ENCODE data around the gene DNAH2. TPM values are rescaled to one million over a fixed set of nuclear protein-coding genes. Genes with fewer than 3 reads are reported as not detected.
A peak's percentile ranks its signal among the peaks of the same experiment; 100 is the strongest.

DNAH2 gene
- total and polyA plus RNA-seq, 2 of the 8 experiments (the other 6 are each of a cell fraction or from before 2014, with no cell fraction given): 0.13 to 0.18 TPM

- TF ChIP-seq, protein P1, sequence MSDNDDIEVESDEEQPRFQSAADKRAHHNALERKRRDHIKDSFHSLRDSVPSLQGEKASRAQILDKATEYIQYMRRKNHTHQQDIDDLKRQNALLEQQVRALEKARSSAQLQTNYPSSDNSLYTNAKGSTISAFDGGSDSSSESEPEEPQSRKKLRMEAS (IDR thresholded peaks at IDR 0.05): peak; percentile 94
- TF ChIP-seq CEBPB (IDR thresholded peaks at IDR 0.05; ENCODE audit: low read depth, low read length): no peak
- TF ChIP-seq HDAC2 (IDR thresholded peaks at IDR 0.05; ENCODE audit: borderline replicate concordance in 1 of 2, low read depth in 2 of 2, low read length in 2 of 2): no peak; a peak in 1 of 4 replicates
- peak; percentile 84 to 96; a peak in 3 of 4 replicates for TF ChIP-seq SIN3A (conservative IDR thresholded peaks at IDR 0.05 in 1 of 2, IDR thresholded peaks at IDR 0.05 in 1 of 2; ENCODE audit: low read depth in 1 of 2, low read length in 2 of 2)
- TF ChIP-seq BCL11A (IDR thresholded peaks at IDR 0.05; ENCODE audit: low read depth in 2 of 2, low read length in 2 of 2): no peak
- TF ChIP-seq CHD2 (IDR thresholded peaks at IDR 0.05; ENCODE audit: low read length): peak; percentile 85; the same call in 1 of the 2 replicates
- TF ChIP-seq NANOG (IDR thresholded peaks at IDR 0.05; ENCODE audit: insufficient read depth, low read depth, low read length, poor library complexity, severe bottlenecking): no peak
- TF ChIP-seq E2F6 (IDR thresholded peaks at IDR 0.05): peak; percentile 48; the same call in 1 of the 2 replicates
- no peak for TF ChIP-seq EZH2 (IDR thresholded peaks at IDR 0.05; ENCODE audit: low read depth, low read length, severe bottlenecking)
- TF ChIP-seq POU5F1 (IDR thresholded peaks at IDR 0.05; ENCODE audit: low read depth, low read length): no peak
- TF ChIP-seq TAF7 (optimal IDR thresholded peaks at IDR 0.05; ENCODE audit: borderline replicate concordance, low read depth, low read length): no peak
- TF ChIP-seq, protein P2, sequence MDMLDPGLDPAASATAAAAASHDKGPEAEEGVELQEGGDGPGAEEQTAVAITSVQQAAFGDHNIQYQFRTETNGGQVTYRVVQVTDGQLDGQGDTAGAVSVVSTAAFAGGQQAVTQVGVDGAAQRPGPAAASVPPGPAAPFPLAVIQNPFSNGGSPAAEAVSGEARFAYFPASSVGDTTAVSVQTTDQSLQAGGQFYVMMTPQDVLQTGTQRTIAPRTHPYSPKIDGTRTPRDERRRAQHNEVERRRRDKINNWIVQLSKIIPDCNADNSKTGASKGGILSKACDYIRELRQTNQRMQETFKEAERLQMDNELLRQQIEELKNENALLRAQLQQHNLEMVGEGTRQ (IDR thresholded peaks at IDR 0.05; ENCODE audit: low read length): no peak
- TF ChIP-seq BRCA1 (IDR thresholded peaks at IDR 0.05; ENCODE audit: low read depth, low read length): peak; percentile 68
- no peak for TF ChIP-seq ATF2 (IDR thresholded peaks at IDR 0.05; ENCODE audit: low read length)
- TF ChIP-seq RNF2 (IDR thresholded peaks at IDR 0.05; ENCODE audit: borderline replicate concordance, low read depth, low read length, missing control alignments, poor library complexity, severe bottlenecking): no peak
- no peak for TF ChIP-seq CHD1 (IDR thresholded peaks at IDR 0.05; ENCODE audit: low read depth, low read length)
- 0 out of 2 replicates have a peak, but pooled peaks have one; percentile 18 for TF ChIP-seq TBP (IDR thresholded peaks at IDR 0.05; ENCODE audit: low read depth, low read length)
- peak; percentile 71 for TF ChIP-seq SP1 (IDR thresholded peaks at IDR 0.05; ENCODE audit: low read depth, low read length)
- TF ChIP-seq CREB1 (IDR thresholded peaks at IDR 0.05): peak; percentile 86
Observed at GRCh38 chr17:7834957-7835813, 117.6 kb downstream of the DNAH2 start (continued).
